ENCODE data around the gene DGCR6L.
"Not testable (repeated sequence)": the region's sequence is repeated elsewhere in the genome, so short reads cannot be mapped to it uniquely, and the experiment has no call there.

The DGCR6L gene

DNA sequence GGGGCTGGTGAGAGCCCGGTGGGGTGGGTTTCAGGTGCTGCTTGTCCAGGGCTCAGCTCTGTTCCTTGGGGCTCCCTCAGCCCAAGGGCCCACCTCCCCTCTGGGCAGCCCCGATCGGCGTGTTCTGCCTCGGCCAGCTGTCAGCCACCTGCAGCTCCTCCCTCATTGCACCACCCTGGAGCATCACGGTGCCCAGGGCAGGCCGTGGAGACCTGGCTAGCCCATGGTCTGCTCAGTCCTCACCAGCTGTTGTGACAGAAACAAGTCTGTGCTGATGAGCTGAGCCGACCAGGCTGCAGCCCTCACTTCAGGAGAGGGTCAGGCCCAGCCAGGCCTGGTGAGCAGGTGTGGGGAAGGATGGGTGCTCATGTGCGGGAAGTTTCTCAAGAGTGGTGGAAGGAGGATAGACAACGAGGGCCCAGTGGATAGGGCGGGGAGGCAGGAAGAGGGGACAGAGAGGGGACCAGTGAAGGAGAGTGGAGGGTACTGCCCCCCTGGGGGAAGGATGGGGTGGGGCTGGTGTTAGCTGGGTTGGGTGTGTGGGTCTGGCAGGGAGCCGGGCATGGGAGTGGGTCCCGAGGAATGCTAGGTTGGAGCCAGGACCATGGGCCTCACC, 35.3 kb downstream of the DGCR6L start:
- no peak for DNase-seq (ENCODE audit: low read depth)
- no peak overlapping the region for H3K4me3 ChIP-seq (ENCODE audit: low read length)
- TF ChIP-seq, protein P1, sequence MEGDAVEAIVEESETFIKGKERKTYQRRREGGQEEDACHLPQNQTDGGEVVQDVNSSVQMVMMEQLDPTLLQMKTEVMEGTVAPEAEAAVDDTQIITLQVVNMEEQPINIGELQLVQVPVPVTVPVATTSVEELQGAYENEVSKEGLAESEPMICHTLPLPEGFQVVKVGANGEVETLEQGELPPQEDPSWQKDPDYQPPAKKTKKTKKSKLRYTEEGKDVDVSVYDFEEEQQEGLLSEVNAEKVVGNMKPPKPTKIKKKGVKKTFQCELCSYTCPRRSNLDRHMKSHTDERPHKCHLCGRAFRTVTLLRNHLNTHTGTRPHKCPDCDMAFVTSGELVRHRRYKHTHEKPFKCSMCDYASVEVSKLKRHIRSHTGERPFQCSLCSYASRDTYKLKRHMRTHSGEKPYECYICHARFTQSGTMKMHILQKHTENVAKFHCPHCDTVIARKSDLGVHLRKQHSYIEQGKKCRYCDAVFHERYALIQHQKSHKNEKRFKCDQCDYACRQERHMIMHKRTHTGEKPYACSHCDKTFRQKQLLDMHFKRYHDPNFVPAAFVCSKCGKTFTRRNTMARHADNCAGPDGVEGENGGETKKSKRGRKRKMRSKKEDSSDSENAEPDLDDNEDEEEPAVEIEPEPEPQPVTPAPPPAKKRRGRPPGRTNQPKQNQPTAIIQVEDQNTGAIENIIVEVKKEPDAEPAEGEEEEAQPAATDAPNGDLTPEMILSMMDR (conservative IDR thresholded peaks at IDR 0.05; ENCODE audit: low read depth, low read length) = no peak

- TF ChIP-seq, protein P1 (conservative IDR thresholded peaks at IDR 0.05; ENCODE audit: low read depth, low read length) = no peak
- DNase-seq (ENCODE audit: low read depth) = no peak
- H3K4me3 ChIP-seq (ENCODE audit: low read length) = no peak overlapping the region
These were observed 36.2 kb downstream of the DGCR6L start for GRCh38 chr22:20283674-20284066.

GRCh38 chr22:20282901-20283673, 36.8 kb downstream of the DGCR6L start:
- no peak overlapping the region for H3K4me3 ChIP-seq (ENCODE audit: low read length)
- TF ChIP-seq, protein P1 (conservative IDR thresholded peaks at IDR 0.05; ENCODE audit: low read depth, low read length) = no peak
- no peak for DNase-seq (ENCODE audit: low read depth)

GRCh38 chr22:20281891-20282290, 38.0 kb downstream of the DGCR6L start:
- no peak for DNase-seq (ENCODE audit: low read depth)

DNA sequence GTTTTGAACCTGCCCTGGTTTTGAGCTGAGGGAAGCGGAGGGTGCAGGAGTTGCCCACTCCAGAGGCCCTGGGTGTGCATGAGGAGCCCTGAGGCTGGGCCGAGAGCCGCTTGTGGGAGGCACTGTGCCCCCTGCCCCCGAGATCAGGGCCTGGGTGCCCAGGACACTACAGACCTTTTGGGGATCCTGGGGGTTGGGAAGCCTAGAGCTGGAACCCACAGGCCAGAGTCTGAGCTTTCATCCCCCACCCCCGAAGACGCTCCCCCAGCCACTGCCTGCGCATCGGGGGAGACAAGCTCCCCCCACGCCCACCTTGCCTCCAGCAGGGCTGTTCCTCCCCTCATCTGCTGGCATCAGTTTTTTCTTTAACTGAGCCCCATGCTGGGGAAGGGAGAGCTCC, 38.4 kb downstream of the DGCR6L start:
- DNase-seq (ENCODE audit: low read depth); H3K4me3 ChIP-seq (ENCODE audit: low read length): not testable (repeated sequence)

More at GRCh38 chr22:20281891-20282290, 38.0 kb downstream of the DGCR6L start:
- no peak overlapping the region for H3K4me3 ChIP-seq (ENCODE audit: low read length)
- TF ChIP-seq, protein P1 (conservative IDR thresholded peaks at IDR 0.05; ENCODE audit: low read depth, low read length) = no peak

DNA sequence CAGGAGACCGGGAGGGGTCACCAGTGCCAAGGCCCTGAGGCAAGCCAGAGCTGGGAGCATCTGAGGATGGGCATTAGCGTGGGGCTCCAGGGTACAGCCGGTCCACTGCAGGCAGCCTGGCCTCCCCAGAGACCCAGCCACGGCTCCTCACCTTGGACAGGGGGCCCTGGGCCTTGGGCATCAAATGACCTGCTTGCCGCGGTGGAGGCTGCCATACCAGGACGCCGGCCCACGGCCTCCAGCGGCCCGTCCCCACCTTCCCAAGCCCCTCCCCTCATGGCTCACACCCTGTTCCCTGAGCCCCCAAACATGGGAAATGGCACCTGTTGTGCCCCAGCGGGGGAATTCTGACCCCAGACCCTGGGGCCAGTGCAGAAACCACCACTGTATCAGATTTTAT, 39.0 kb downstream of the DGCR6L start:
- DNase-seq (ENCODE audit: low read depth) = no peak
- TF ChIP-seq, protein P1 (conservative IDR thresholded peaks at IDR 0.05; ENCODE audit: low read depth, low read length) = no peak
- H3K4me3 ChIP-seq (ENCODE audit: low read length) = no peak overlapping the region

- DNase-seq (ENCODE audit: low read depth); H3K4me3 ChIP-seq (ENCODE audit: low read length): not testable (repeated sequence)
These were observed 39.7 kb downstream of the DGCR6L start for GRCh38 chr22:20280163-20280562.

DNA sequence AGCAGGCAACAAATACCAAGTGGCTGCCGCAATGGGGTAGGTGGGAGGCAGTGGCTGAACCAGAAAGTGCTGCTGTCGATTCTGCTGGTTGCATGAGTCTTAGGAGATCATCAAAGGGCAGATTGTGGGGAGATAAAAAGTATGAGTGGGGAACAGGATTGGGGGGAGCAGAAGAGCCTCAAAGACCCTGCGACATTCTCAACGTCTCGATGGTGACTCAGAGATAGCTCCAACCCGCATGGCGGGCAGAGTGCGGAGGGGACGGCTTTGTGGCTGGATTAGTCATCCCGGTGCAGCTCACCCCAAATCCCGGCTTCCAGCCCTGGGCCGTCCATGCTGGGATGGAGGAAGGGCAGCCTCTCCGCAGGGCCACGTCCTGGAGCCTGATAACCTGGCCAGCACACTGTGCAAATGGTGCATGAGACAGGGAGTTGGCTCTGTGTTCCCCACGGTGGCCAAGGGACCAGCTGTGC, 40.2 kb downstream of the DGCR6L start:
- TF ChIP-seq, protein P1 (conservative IDR thresholded peaks at IDR 0.05; ENCODE audit: low read depth, low read length) = no peak
- no peak overlapping the region for H3K4me3 ChIP-seq (ENCODE audit: low read length)
- no peak for DNase-seq (ENCODE audit: low read depth)

DNA sequence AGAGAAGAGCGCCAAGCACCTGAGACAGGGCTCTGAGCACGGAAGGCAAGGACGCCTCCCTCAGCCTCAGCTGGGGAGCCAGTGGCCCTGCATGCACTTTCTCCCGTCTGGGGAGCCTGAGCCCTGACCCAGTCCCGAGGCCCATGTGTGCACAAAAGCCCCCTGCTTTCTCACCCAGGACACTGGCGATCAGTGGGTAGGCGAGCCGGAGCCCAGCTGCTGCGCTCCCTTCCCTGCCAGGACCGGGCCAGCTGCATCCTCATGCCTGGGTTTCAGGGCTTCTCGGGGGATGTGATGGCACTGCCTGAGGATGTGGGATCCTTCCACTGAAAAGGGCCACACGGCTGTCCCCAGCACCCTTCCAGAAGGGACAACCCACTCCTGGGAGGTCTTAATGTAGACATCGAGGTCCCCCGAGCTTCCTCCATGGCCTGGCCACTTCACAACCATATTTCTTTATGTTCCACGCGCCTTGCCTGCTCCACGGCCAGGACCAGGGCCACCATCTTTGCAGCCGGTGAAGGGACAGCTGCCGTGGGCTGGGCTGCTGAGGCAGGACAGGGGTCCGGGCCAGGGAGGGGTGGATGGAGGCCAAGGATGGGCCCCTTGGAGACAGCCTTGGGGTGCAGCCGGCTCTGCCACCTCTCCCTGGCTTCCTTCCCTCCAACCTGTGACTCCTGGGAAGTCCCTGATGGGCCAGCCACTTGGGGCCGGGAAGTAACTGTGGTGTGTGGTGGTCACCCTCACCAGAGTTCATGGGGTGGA, 41.0 kb downstream of the DGCR6L start:
- not testable (repeated sequence) for DNase-seq (ENCODE audit: low read depth); H3K4me3 ChIP-seq (ENCODE audit: low read length)

- not testable (repeated sequence) for DNase-seq (ENCODE audit: low read depth); H3K4me3 ChIP-seq (ENCODE audit: low read length)
These were observed 41.8 kb downstream of the DGCR6L start for GRCh38 chr22:20277936-20278635.
